Muscle layer of colon (tissue), 2 donors: ENCODE results near the gene TUT4.
"Not testable (repeated sequence)": the region's sequence is repeated elsewhere in the genome, so short reads cannot be mapped to it uniquely, and the experiment has no call there.

Experiments
- H3K27ac ChIP-seq: one replicate; pipeline ENCODE4 v1.7.0; 2013; ENCODE audit warnings: low read depth, mild to moderate bottlenecking, low read length, moderate library complexity
- H3K27me3 ChIP-seq, 2 donors: one replicate each; pipeline ENCODE4 v1.7.0; 2013; ENCODE audit warnings: low read length in 2 of 2, mild to moderate bottlenecking in 2 of 2; ENCODE audit not compliant: insufficient read depth in 2 of 2, control insufficient read depth in 1 of 2
- H3K36me3 ChIP-seq: one replicate; pipeline ENCODE4 v1.7.0; 2013; ENCODE audit warnings: mild to moderate bottlenecking, low read length; ENCODE audit not compliant: insufficient read depth
- H3K4me1 ChIP-seq: one replicate; pipeline ENCODE4 v1.7.0; 2013; ENCODE audit warnings: mild to moderate bottlenecking, low read length; ENCODE audit not compliant: insufficient read depth
- H3K4me3 ChIP-seq, 2 donors: one replicate each; pipeline ENCODE4 v1.7.0; 2013; ENCODE audit warnings: low read length in 2 of 2, low read depth in 1 of 2, mild to moderate bottlenecking in 1 of 2, moderate library complexity in 1 of 2
- H3K9ac ChIP-seq: one replicate; pipeline ENCODE4 v1.7.0; 2013; ENCODE audit warnings: low read length
- H3K9me3 ChIP-seq: one replicate; pipeline ENCODE4 v1.7.0; 2013; ENCODE audit warnings: mild to moderate bottlenecking, low read length
- donor health status: abdominal sarcoma.
- donor health status: Adenocarcinoma of cecum.

Gene TUT4

GRCh38 chr1:52590266-52590665 is 37.4 kb upstream of the TUT4 start:
- Histone ChIP-seq H3K9me3 (no peaks in the 10 kb centered on the region), H3K4me1 (no peaks in the 10 kb centered on the region), H3K9ac (no peak overlapping the region), H3K27me3 (no peaks in the 10 kb centered on the region), H3K27ac (no peak overlapping the region), H3K4me3 (no peak overlapping the region), H3K36me3 (no peaks in the 10 kb centered on the region)

GRCh38 chr1:52588535-52588934 is 35.6 kb upstream of the TUT4 start:
- Histone ChIP-seq H3K4me1 (no peaks in the 10 kb centered on the region), H3K4me3 (no peak overlapping the region), H3K9ac (no peak overlapping the region), H3K36me3 (no peaks in the 10 kb centered on the region), H3K27ac (no peak overlapping the region), H3K27me3 (no peaks in the 10 kb centered on the region), H3K9me3 (no peaks in the 10 kb centered on the region)

- Histone ChIP-seq H3K27ac (no peak overlapping the region), H3K9me3 (no peaks in the 10 kb centered on the region), H3K4me3 (no peak overlapping the region), H3K27me3 (no peaks in the 10 kb centered on the region), H3K9ac (no peak overlapping the region), H3K4me1 (no peaks in the 10 kb centered on the region), H3K36me3 (no peaks in the 10 kb centered on the region)
These were observed 35.1 kb upstream of the TUT4 start for GRCh38 chr1:52588027-52588426.

GRCh38 chr1:52585474-52585873 is 32.6 kb upstream of the TUT4 start:
- no peaks in the 10 kb centered on the region for H3K36me3 ChIP-seq
- H3K4me1 ChIP-seq = no peaks in the 10 kb centered on the region
- H3K4me3 ChIP-seq = no peak overlapping the region
- H3K9me3 ChIP-seq = no peaks in the 10 kb centered on the region
- H3K27ac ChIP-seq = no peak overlapping the region
- H3K27me3 ChIP-seq = no peaks in the 10 kb centered on the region
- H3K9ac ChIP-seq = no peak overlapping the region

- Histone ChIP-seq H3K36me3 (no peaks in the 10 kb centered on the region), H3K27me3 (no peaks in the 10 kb centered on the region), H3K4me1 (no peaks in the 10 kb centered on the region), H3K9ac (no peak overlapping the region), H3K27ac (no peak overlapping the region), H3K4me3 (no peak overlapping the region), H3K9me3 (no peaks in the 10 kb centered on the region)
These were observed 29.3 kb upstream of the TUT4 start for GRCh38 chr1:52582116-52582696.

GRCh38 chr1:52580283-52580682 is 27.4 kb upstream of the TUT4 start:
- Histone ChIP-seq H3K36me3 (no peaks in the 10 kb centered on the region), H3K4me1 (no peaks in the 10 kb centered on the region), H3K9ac (no peak overlapping the region), H3K4me3 (no peak overlapping the region), H3K9me3 (no peaks in the 10 kb centered on the region), H3K27ac (no peak overlapping the region), H3K27me3 (no peaks in the 10 kb centered on the region)

- Histone ChIP-seq H3K9me3 (no peaks in the 10 kb centered on the region), H3K36me3 (no peaks in the 10 kb centered on the region), H3K27ac (no peak overlapping the region), H3K4me1 (peaks cover 6% of the 10 kb centered on the region), H3K9ac (no peak overlapping the region), H3K4me3 (no peak overlapping the region), H3K27me3 (no peaks in the 10 kb centered on the region)
These were observed 26.5 kb upstream of the TUT4 start for GRCh38 chr1:52579415-52579814.

GRCh38 chr1:52578066-52578465 is 25.2 kb upstream of the TUT4 start:
- not testable (repeated sequence) for H3K27ac ChIP-seq, H3K9me3 ChIP-seq, H3K4me1 ChIP-seq, H3K9ac ChIP-seq, H3K4me3 ChIP-seq, H3K27me3 ChIP-seq, H3K36me3 ChIP-seq

- Histone ChIP-seq H3K36me3 (no peaks in the 10 kb centered on the region), H3K9me3 (no peaks in the 10 kb centered on the region), H3K4me1 (peaks cover 9% of the 10 kb centered on the region), H3K27me3 (no peaks in the 10 kb centered on the region), H3K9ac (no peak overlapping the region), H3K4me3 (no peak overlapping the region), H3K27ac (no peak overlapping the region)
These were observed 23.2 kb upstream of the TUT4 start for GRCh38 chr1:52576074-52576473.

- H3K36me3 ChIP-seq = no peaks in the 10 kb centered on the region
- H3K9me3 ChIP-seq = no peaks in the 10 kb centered on the region
- H3K4me3 ChIP-seq = no peak overlapping the region
- no peaks in the 10 kb centered on the region for H3K27me3 ChIP-seq
- no peak overlapping the region for H3K9ac ChIP-seq
- peaks cover 9% of the 10 kb centered on the region for H3K4me1 ChIP-seq
- H3K27ac ChIP-seq = peak overlapping the region; percentile 48
These were observed 21.7 kb upstream of the TUT4 start for GRCh38 chr1:52574594-52574993.

GRCh38 chr1:52572387-52572786 is 19.5 kb upstream of the TUT4 start:
- H3K9me3 ChIP-seq = no peaks in the 10 kb centered on the region
- no peaks in the 10 kb centered on the region for H3K36me3 ChIP-seq
- H3K27ac ChIP-seq = no peak overlapping the region
- no peak overlapping the region for H3K4me3 ChIP-seq
- no peak overlapping the region for H3K9ac ChIP-seq
- peaks cover 14% of the 10 kb centered on the region for H3K4me1 ChIP-seq
- H3K27me3 ChIP-seq = no peaks in the 10 kb centered on the region

GRCh38 chr1:52571783-52572182 is 18.9 kb upstream of the TUT4 start:
- Histone ChIP-seq H3K9me3 (no peaks in the 10 kb centered on the region), H3K4me1 (peaks cover 14% of the 10 kb centered on the region), H3K9ac (no peak overlapping the region), H3K27ac (no peak overlapping the region), H3K4me3 (no peak overlapping the region), H3K27me3 (no peaks in the 10 kb centered on the region), H3K36me3 (no peaks in the 10 kb centered on the region)
